ENCODE results near the gene EDC4.

The EDC4 gene

DNA sequence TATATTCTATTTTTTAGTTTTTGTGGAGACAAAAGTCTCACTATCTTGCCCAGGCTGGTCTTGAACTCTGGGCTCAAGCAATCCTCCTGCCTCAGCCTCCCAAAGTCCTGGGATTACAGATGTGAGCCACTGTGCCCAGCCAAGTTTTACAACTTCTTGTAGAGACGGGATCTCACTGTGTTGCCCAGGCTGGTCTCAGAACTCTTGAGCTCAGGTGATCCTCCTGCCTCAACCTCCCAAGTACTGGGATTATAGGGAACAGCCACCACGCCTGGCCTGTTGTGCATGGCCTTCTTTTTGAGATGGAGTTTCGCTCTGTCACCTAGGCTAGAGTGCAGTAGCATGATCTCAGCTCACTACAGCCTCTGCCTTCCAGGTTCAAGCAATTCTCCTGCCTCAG, 19.2 kb upstream of the EDC4 start:
- Histone ChIP-seq H3K27me3 (ENCODE audit: insufficient read depth, poor library complexity, severe bottlenecking) (no peaks in the 10 kb centered on the region), H3K4me3 (replicated peaks; ENCODE audit: insufficient read depth, low read length) (no peak overlapping the region), H3K27ac (replicated peaks) (no peak overlapping the region)
- TF ChIP-seq GABPA (IDR thresholded peaks at IDR 0.05; ENCODE audit: low read depth) (no peak), SPI1 (IDR thresholded peaks at IDR 0.05; ENCODE audit: borderline replicate concordance, low read depth) (no peak), POLR2AphosphoS5 (IDR thresholded peaks at IDR 0.05; ENCODE audit: low read depth) (no peak), CTCF (IDR thresholded peaks at IDR 0.05; ENCODE audit: insufficient read depth, low read length) (no peak)
- TF ChIP-seq, protein P1, sequence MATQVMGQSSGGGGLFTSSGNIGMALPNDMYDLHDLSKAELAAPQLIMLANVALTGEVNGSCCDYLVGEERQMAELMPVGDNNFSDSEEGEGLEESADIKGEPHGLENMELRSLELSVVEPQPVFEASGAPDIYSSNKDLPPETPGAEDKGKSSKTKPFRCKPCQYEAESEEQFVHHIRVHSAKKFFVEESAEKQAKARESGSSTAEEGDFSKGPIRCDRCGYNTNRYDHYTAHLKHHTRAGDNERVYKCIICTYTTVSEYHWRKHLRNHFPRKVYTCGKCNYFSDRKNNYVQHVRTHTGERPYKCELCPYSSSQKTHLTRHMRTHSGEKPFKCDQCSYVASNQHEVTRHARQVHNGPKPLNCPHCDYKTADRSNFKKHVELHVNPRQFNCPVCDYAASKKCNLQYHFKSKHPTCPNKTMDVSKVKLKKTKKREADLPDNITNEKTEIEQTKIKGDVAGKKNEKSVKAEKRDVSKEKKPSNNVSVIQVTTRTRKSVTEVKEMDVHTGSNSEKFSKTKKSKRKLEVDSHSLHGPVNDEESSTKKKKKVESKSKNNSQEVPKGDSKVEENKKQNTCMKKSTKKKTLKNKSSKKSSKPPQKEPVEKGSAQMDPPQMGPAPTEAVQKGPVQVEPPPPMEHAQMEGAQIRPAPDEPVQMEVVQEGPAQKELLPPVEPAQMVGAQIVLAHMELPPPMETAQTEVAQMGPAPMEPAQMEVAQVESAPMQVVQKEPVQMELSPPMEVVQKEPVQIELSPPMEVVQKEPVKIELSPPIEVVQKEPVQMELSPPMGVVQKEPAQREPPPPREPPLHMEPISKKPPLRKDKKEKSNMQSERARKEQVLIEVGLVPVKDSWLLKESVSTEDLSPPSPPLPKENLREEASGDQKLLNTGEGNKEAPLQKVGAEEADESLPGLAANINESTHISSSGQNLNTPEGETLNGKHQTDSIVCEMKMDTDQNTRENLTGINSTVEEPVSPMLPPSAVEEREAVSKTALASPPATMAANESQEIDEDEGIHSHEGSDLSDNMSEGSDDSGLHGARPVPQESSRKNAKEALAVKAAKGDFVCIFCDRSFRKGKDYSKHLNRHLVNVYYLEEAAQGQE (IDR thresholded peaks at IDR 0.05; ENCODE audit: insufficient replicate concordance, low read depth) = no peak
- DNase-seq (ENCODE audit: low read depth in 1 of 2, low spot score in 1 of 2) = no peak

- TF ChIP-seq CTCF (IDR thresholded peaks at IDR 0.05; ENCODE audit: insufficient read depth, low read length) (no peak), SPI1 (IDR thresholded peaks at IDR 0.05; ENCODE audit: borderline replicate concordance, low read depth) (no peak)
- TF ChIP-seq, protein P1 (IDR thresholded peaks at IDR 0.05; ENCODE audit: insufficient replicate concordance, low read depth) = no peak
- no peak overlapping the region for H3K4me3 ChIP-seq (replicated peaks; ENCODE audit: insufficient read depth, low read length)
- H3K27me3 ChIP-seq (ENCODE audit: insufficient read depth, poor library complexity, severe bottlenecking) = no peaks in the 10 kb centered on the region
- no peak for DNase-seq (ENCODE audit: low read depth in 1 of 2, low spot score in 1 of 2)
- H3K27ac ChIP-seq (replicated peaks) = no peak overlapping the region
Measured at GRCh38 chr16:67855789-67856188, 17.1 kb upstream of the EDC4 start.

GRCh38 chr16:67856927-67857546, 15.8 kb upstream of the EDC4 start:
- Histone ChIP-seq H3K27me3 (ENCODE audit: insufficient read depth, poor library complexity, severe bottlenecking) (no peaks in the 10 kb centered on the region), H3K27ac (replicated peaks) (no peak overlapping the region; the same call in 1 of the 2 replicates), H3K4me3 (replicated peaks; ENCODE audit: insufficient read depth, low read length) (no peak overlapping the region)
- DNase-seq (ENCODE audit: low read depth in 1 of 2, low spot score in 1 of 2) = no peak
- TF ChIP-seq GABPA (IDR thresholded peaks at IDR 0.05; ENCODE audit: low read depth) = no peak
- no peak for TF ChIP-seq CTCF (IDR thresholded peaks at IDR 0.05; ENCODE audit: insufficient read depth, low read length)
- TF ChIP-seq, protein P1 (IDR thresholded peaks at IDR 0.05; ENCODE audit: insufficient replicate concordance, low read depth) = no peak
- TF ChIP-seq POLR2AphosphoS5 (IDR thresholded peaks at IDR 0.05; ENCODE audit: low read depth) = no peak
- TF ChIP-seq SPI1 (IDR thresholded peaks at IDR 0.05; ENCODE audit: borderline replicate concordance, low read depth) = no peak
